Activated CD8-positive, alpha-beta T cell treated with anti-CD3 and anti-CD28 coated beads, Interleukin-2, amount 10 ng/mL, durations not matched to agents 7 days and 5 days (primary cell): ENCODE results near the gene PLOD1. TPM values are rescaled to one million over a fixed set of nuclear protein-coding genes. Genes with fewer than 3 reads are reported as not detected.
"Not testable (repeated sequence)": the region's sequence is repeated elsewhere in the genome, so short reads cannot be mapped to it uniquely, and the experiment has no call there.

Experiments
- ATAC-seq: fragments of 150-1000 bp; cut with Tn5 transposase; one replicate; pipeline ENCODE4 v1.10.0; 2021; ENCODE audit warnings: moderate library complexity
- CTCF ChIA-PET: fragments of 350-600 bp; sonication (Branson Sonifier 250); formaldehyde crosslinking; loops from one replicate; lab custom pipeline; 2021; ENCODE audit warnings: antibody characterized with exemption; lab: Charles Lee
- POLR2A ChIA-PET: fragments of 350-600 bp; sonication (Branson Sonifier 250); formaldehyde crosslinking; loops from one replicate; lab custom pipeline; 2021; ENCODE audit warnings: antibody characterized with exemption; lab: Charles Lee
- DNase-seq: peaks from one replicate; pipeline ENCODE4 v3.0.0-alpha.2; 2020
- H3K27ac Mint-ChIP-seq: one replicate; pipeline ENCODE4 v1.8.0; 2021; ENCODE audit warnings: mild to moderate bottlenecking, mixed read lengths
- H3K27me3 Mint-ChIP-seq: one replicate; pipeline ENCODE4 v1.8.0; 2021; ENCODE audit warnings: low read depth, mixed read lengths
- H3K36me3 Mint-ChIP-seq: one replicate; pipeline ENCODE4 v1.8.0; 2021; ENCODE audit warnings: low read depth, mixed read lengths
- H3K4me1 Mint-ChIP-seq: one replicate; pipeline ENCODE4 v1.8.0; 2021; ENCODE audit warnings: low read depth, mixed read lengths
- H3K4me3 Mint-ChIP-seq: one replicate; pipeline ENCODE4 v1.8.0; 2021; ENCODE audit warnings: mild to moderate bottlenecking, mixed read lengths
- H3K9me3 Mint-ChIP-seq: one replicate; pipeline ENCODE4 v1.8.0; 2022; ENCODE audit warnings: mixed read lengths; ENCODE audit not compliant: insufficient read depth
- total RNA-seq, 2 experiments: library from RNA; stranded (reverse); gene quantifications; one replicate each; pipeline ENCODE4 v1.2.3, GENCODE V29; 2021

The PLOD1 gene
- total RNA-seq, 2 experiments from 2014 or later = 25.0 to 26.1 TPM

GRCh38 chr1:11913291-11913690, 21.2 kb upstream of the PLOD1 start:
- DNase-seq = no peak
- no peak for ATAC-seq
- POLR2A ChIA-PET = no interaction called here
- H3K27me3 Mint-ChIP-seq = no peaks in the 10 kb centered on the region
- H3K27ac Mint-ChIP-seq = no peak overlapping the region
- H3K4me3 Mint-ChIP-seq = no peak overlapping the region
- CTCF ChIA-PET = no interaction called here
- H3K4me1 Mint-ChIP-seq = peaks cover 20% of the 10 kb centered on the region
- peaks cover 5% of the 10 kb centered on the region for H3K36me3 Mint-ChIP-seq
- no peaks in the 10 kb centered on the region for H3K9me3 Mint-ChIP-seq

GRCh38 chr1:11914024-11914423, 20.5 kb upstream of the PLOD1 start:
- no peak for ATAC-seq
- peaks cover 13% of the 10 kb centered on the region for H3K4me1 Mint-ChIP-seq
- no peaks in the 10 kb centered on the region for H3K27me3 Mint-ChIP-seq
- no peaks in the 10 kb centered on the region for H3K9me3 Mint-ChIP-seq
- ChIA-PET CTCF (no interaction called here), POLR2A (no interaction called here)
- H3K27ac Mint-ChIP-seq = no peak overlapping the region
- DNase-seq = no peak
- no peak overlapping the region for H3K4me3 Mint-ChIP-seq
- H3K36me3 Mint-ChIP-seq = peaks cover 7% of the 10 kb centered on the region

GRCh38 chr1:11918799-11919519, 15.6 kb upstream of the PLOD1 start:
- Mint-ChIP-seq H3K9me3 (no peaks in the 10 kb centered on the region), H3K4me1 (peaks cover 20% of the 10 kb centered on the region), H3K36me3 (peaks cover 35% of the 10 kb centered on the region), H3K27ac (no peak overlapping the region), H3K27me3 (no peaks in the 10 kb centered on the region), H3K4me3 (no peak overlapping the region)
- ATAC-seq (no peak), DNase-seq (no peak)
- POLR2A ChIA-PET = interaction anchor here (8.0 kb wide), 1 partner anchor 10 kb away, joined by 170 read pairs; no protein-coding TSS in a partner anchor
- CTCF ChIA-PET = no interaction called here

- ATAC-seq = no peak
- no peak overlapping the region for H3K4me3 Mint-ChIP-seq
- peaks cover 40% of the 10 kb centered on the region for H3K36me3 Mint-ChIP-seq
- no peaks in the 10 kb centered on the region for H3K9me3 Mint-ChIP-seq
- ChIA-PET CTCF (no interaction called here), POLR2A (interaction anchor here (8.0 kb wide), 1 partner anchor 11 kb away, joined by 170 read pairs; no protein-coding TSS in a partner anchor)
- H3K27ac Mint-ChIP-seq = no peak overlapping the region
- no peaks in the 10 kb centered on the region for H3K27me3 Mint-ChIP-seq
- peaks cover 26% of the 10 kb centered on the region for H3K4me1 Mint-ChIP-seq
- DNase-seq = no peak
Measured at GRCh38 chr1:11919621-11920020, 14.9 kb upstream of the PLOD1 start.

- no peaks in the 10 kb centered on the region for H3K9me3 Mint-ChIP-seq
- ATAC-seq (no peak), DNase-seq (no peak)
- no peak overlapping the region for H3K4me3 Mint-ChIP-seq
- ChIA-PET POLR2A (interaction anchor here (8.0 kb wide), 1 partner anchor 11 kb away, joined by 170 read pairs; no protein-coding TSS in a partner anchor), CTCF (no interaction called here)
- no peak overlapping the region for H3K27ac Mint-ChIP-seq
- peaks cover 46% of the 10 kb centered on the region for H3K36me3 Mint-ChIP-seq
- peaks cover 32% of the 10 kb centered on the region for H3K4me1 Mint-ChIP-seq
- no peaks in the 10 kb centered on the region for H3K27me3 Mint-ChIP-seq
Measured at GRCh38 chr1:11920239-11920903, 14.1 kb upstream of the PLOD1 start.

GRCh38 chr1:11921022-11921421, 13.5 kb upstream of the PLOD1 start:
- ATAC-seq = no peak
- Mint-ChIP-seq H3K4me1 (peaks cover 32% of the 10 kb centered on the region), H3K27ac (no peak overlapping the region), H3K9me3 (no peaks in the 10 kb centered on the region), H3K4me3 (no peak overlapping the region), H3K27me3 (no peaks in the 10 kb centered on the region), H3K36me3 (peaks cover 46% of the 10 kb centered on the region)
- DNase-seq = no peak
- ChIA-PET CTCF (no interaction called here), POLR2A (interaction anchor here (8.0 kb wide), 1 partner anchor 12 kb away, joined by 170 read pairs; no protein-coding TSS in a partner anchor)

GRCh38 chr1:11923069-11923826, 11.3 kb upstream of the PLOD1 start:
- Mint-ChIP-seq H3K4me1 (peaks cover 41% of the 10 kb centered on the region), H3K4me3 (no peak overlapping the region), H3K36me3 (peaks cover 44% of the 10 kb centered on the region), H3K27ac (peak overlapping the region; percentile 22), H3K9me3 (no peaks in the 10 kb centered on the region), H3K27me3 (no peaks in the 10 kb centered on the region)
- CTCF ChIA-PET = no interaction called here
- ATAC-seq (no peak), DNase-seq (no peak)
- POLR2A ChIA-PET = interaction anchor here (0.6 to 8.0 kb wide), 2 partner anchors 14 to 59 kb away, joined by 3 to 170 read pairs; no protein-coding TSS in a partner anchor

GRCh38 chr1:11923827-11924113, 10.7 kb upstream of the PLOD1 start:
- H3K36me3 Mint-ChIP-seq = peaks cover 42% of the 10 kb centered on the region
- peak overlapping the region; percentile 14 for H3K27ac Mint-ChIP-seq
- ChIA-PET CTCF (no interaction called here), POLR2A (interaction anchor here (0.6 to 8.0 kb wide), 2 partner anchors 15 to 58 kb away, joined by 3 to 170 read pairs; no protein-coding TSS in a partner anchor)
- no peak for DNase-seq
- peak overlapping the region; percentile 74 for H3K4me3 Mint-ChIP-seq
- no peak for ATAC-seq
- no peaks in the 10 kb centered on the region for H3K27me3 Mint-ChIP-seq
- H3K9me3 Mint-ChIP-seq = no peaks in the 10 kb centered on the region
- peaks cover 41% of the 10 kb centered on the region for H3K4me1 Mint-ChIP-seq

GRCh38 chr1:11924334-11925195, 10.0 kb upstream of the PLOD1 start:
- DNase-seq (no peak), ATAC-seq (no peak)
- no peaks in the 10 kb centered on the region for H3K27me3 Mint-ChIP-seq
- CTCF ChIA-PET = interaction anchor here (1.9 kb wide), 1 partner anchor 15 kb away, joined by 4 read pairs; no protein-coding TSS in a partner anchor
- POLR2A ChIA-PET = interaction anchor here (2.3 to 8.0 kb wide), 2 partner anchors 15 kb away, joined by 170 to 174 read pairs; no protein-coding TSS in a partner anchor
- no peaks in the 10 kb centered on the region for H3K9me3 Mint-ChIP-seq
- peaks cover 41% of the 10 kb centered on the region for H3K4me1 Mint-ChIP-seq
- H3K4me3 Mint-ChIP-seq = peak overlapping the region; percentile 74
- H3K27ac Mint-ChIP-seq = peak overlapping the region; percentile 26
- peaks cover 38% of the 10 kb centered on the region for H3K36me3 Mint-ChIP-seq

- Mint-ChIP-seq H3K36me3 (peaks cover 30% of the 10 kb centered on the region), H3K4me1 (peaks cover 44% of the 10 kb centered on the region), H3K4me3 (peak overlapping the region; percentile 74)
- H3K27ac Mint-ChIP-seq, H3K27me3 Mint-ChIP-seq, DNase-seq, H3K9me3 Mint-ChIP-seq: not testable (repeated sequence)
- peak; percentile 32 for ATAC-seq
- POLR2A ChIA-PET = interaction anchor here (2.3 kb wide), 1 partner anchor 16 kb away, joined by 174 read pairs; no protein-coding TSS in a partner anchor
- CTCF ChIA-PET = interaction anchor here (1.9 kb wide), 1 partner anchor 15 kb away, joined by 4 read pairs; no protein-coding TSS in a partner anchor
Measured at GRCh38 chr1:11925196-11925937, 9.2 kb upstream of the PLOD1 start.
